ENCODE data around the gene YAP1.

DNA sequence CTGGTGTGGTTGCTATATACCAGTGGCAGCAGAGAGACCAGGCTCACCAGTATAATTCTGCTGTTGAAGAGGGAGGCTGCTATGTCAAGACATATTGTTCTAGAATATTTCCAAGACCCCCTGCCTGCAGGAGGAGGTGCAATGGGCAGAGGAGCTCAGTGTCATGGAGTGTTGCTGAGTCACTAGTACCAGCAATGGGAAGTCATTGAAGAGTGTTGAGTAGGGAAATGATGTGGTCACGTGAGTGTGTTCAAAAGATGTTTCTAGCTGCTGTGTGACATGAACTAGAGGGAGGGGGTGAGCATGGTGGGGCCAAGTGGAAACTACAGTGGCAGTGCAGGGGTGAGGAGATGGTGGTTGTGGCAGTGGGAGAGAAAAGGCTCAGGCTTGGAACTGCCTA, 130.8 kb downstream of the YAP1 start:
- TF ChIP-seq, protein P1, sequence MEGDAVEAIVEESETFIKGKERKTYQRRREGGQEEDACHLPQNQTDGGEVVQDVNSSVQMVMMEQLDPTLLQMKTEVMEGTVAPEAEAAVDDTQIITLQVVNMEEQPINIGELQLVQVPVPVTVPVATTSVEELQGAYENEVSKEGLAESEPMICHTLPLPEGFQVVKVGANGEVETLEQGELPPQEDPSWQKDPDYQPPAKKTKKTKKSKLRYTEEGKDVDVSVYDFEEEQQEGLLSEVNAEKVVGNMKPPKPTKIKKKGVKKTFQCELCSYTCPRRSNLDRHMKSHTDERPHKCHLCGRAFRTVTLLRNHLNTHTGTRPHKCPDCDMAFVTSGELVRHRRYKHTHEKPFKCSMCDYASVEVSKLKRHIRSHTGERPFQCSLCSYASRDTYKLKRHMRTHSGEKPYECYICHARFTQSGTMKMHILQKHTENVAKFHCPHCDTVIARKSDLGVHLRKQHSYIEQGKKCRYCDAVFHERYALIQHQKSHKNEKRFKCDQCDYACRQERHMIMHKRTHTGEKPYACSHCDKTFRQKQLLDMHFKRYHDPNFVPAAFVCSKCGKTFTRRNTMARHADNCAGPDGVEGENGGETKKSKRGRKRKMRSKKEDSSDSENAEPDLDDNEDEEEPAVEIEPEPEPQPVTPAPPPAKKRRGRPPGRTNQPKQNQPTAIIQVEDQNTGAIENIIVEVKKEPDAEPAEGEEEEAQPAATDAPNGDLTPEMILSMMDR (IDR thresholded peaks at IDR 0.05; ENCODE audit: insufficient read depth, low read length, poor library complexity, severe bottlenecking): no peak
- no peak for TF ChIP-seq EZH2phosphoT487 (conservative IDR thresholded peaks at IDR 0.05; ENCODE audit: low read length)
